ENCODE results near the gene KIAA0040. TPM values are rescaled to one million over a fixed set of nuclear protein-coding genes. Genes with fewer than 3 reads are reported as not detected.

The KIAA0040 gene
- total RNA-seq, 1 experiment from 2014 or later, result 32.4 TPM

GRCh38 chr1:175209493-175209921, 16.9 kb upstream of the KIAA0040 start:
- H3K9me2 ChIP-seq (ENCODE audit: insufficient read depth), result no peaks in the 10 kb centered on the region
- no peak for TF ChIP-seq REST (IDR thresholded peaks at IDR 0.05; ENCODE audit: low read depth)
- intact Hi-C loops (cut with micrococcal nuclease), result no loop called here
- no peaks in the 10 kb centered on the region for H3K9me3 ChIP-seq (ENCODE audit: control insufficient read depth in 1 of 2, insufficient read depth in 1 of 2, low read depth in 1 of 2, low read length in 2 of 2)
- H3K4me2 ChIP-seq (ENCODE audit: low read length), result no peak overlapping the region
- DNase-seq (ENCODE audit: low read depth, low spot score) (no peak), ATAC-seq (no peak)
- H3K27me3 ChIP-seq (ENCODE audit: insufficient read depth, low read length), result no peaks in the 10 kb centered on the region
- H3K79me2 ChIP-seq (ENCODE audit: insufficient read depth, low read length), result no peaks in the 10 kb centered on the region
- H2AFZ ChIP-seq (ENCODE audit: low read depth, low read length, poor library complexity, severe bottlenecking), result no peak overlapping the region
- no peaks in the 10 kb centered on the region; a peak in 1 of 4 replicates for H3K4me1 ChIP-seq (ENCODE audit: control insufficient read depth in 1 of 2, insufficient read depth in 2 of 2, low read length in 2 of 2)
- H3K9ac ChIP-seq (ENCODE audit: low read length), result no peak overlapping the region
- BruUV-seq (replicated peaks), result no TSS peak
- no peak overlapping the region for H3K4me3 ChIP-seq (replicated peaks in 1 of 2; ENCODE audit: low read depth in 1 of 2, low read length in 2 of 2)
- no peaks in the 10 kb centered on the region for H3K36me3 ChIP-seq (ENCODE audit: control insufficient read depth in 1 of 2, insufficient read depth in 2 of 2, low read length in 2 of 2)
- ChIA-PET CTCF (interaction anchor here (1.2 kb wide), 1 partner anchor 58 kb away, joined by 3 read pairs; no protein-coding TSS in a partner anchor), POLR2A (no interaction called here), RAD21 (ENCODE audit: low non-redundant PET in 1 of 2, low total read pairs in 2 of 2, uncharacterized antibody in 2 of 2, unreplicated experiment in 2 of 2) (no interaction called here)
- no peak overlapping the region for H3K27ac ChIP-seq (ENCODE audit: low read depth, low read length)
- no peaks in the 10 kb centered on the region for H4K20me1 ChIP-seq (ENCODE audit: insufficient read depth)

- ChIA-PET RAD21 (ENCODE audit: low non-redundant PET in 1 of 2, low total read pairs in 2 of 2, uncharacterized antibody in 2 of 2, unreplicated experiment in 2 of 2) (no interaction called here), CTCF (interaction anchor here (1.0 kb wide), 1 partner anchor 57 kb away, joined by 3 read pairs; no protein-coding TSS in a partner anchor), POLR2A (no interaction called here)
- H3K9me3 ChIP-seq (ENCODE audit: control insufficient read depth in 1 of 2, insufficient read depth in 1 of 2, low read depth in 1 of 2, low read length in 2 of 2), result no peaks in the 10 kb centered on the region
- no peaks in the 10 kb centered on the region for H3K79me2 ChIP-seq (ENCODE audit: insufficient read depth, low read length)
- no peak overlapping the region for H3K4me2 ChIP-seq (ENCODE audit: low read length)
- H3K9me2 ChIP-seq (ENCODE audit: insufficient read depth), result no peaks in the 10 kb centered on the region
- ATAC-seq, result no peak
- TF ChIP-seq JUND (IDR thresholded peaks at IDR 0.05) (no peak), SIN3A (IDR thresholded peaks at IDR 0.05; ENCODE audit: low read depth) (no peak), ATF3 (IDR thresholded peaks at IDR 0.05) (no peak), ELF1 (IDR thresholded peaks at IDR 0.05; ENCODE audit: borderline replicate concordance, low read depth) (no peak)
- intact Hi-C loops (cut with micrococcal nuclease), result no loop called here
- H3K27ac ChIP-seq (ENCODE audit: low read depth, low read length), result no peak overlapping the region
- no peaks in the 10 kb centered on the region; a peak in 1 of 4 replicates for H3K4me1 ChIP-seq (ENCODE audit: control insufficient read depth in 1 of 2, insufficient read depth in 2 of 2, low read length in 2 of 2)
- H4K20me1 ChIP-seq (ENCODE audit: insufficient read depth), result no peaks in the 10 kb centered on the region
- BruUV-seq (replicated peaks), result no TSS peak
- no peak overlapping the region for H3K9ac ChIP-seq (ENCODE audit: low read length)
- no peak for DNase-seq (ENCODE audit: low read depth, low spot score)
- no peaks in the 10 kb centered on the region for H3K36me3 ChIP-seq (ENCODE audit: control insufficient read depth in 1 of 2, insufficient read depth in 2 of 2, low read length in 2 of 2)
- H3K27me3 ChIP-seq (ENCODE audit: insufficient read depth, low read length), result no peaks in the 10 kb centered on the region
- H3K4me3 ChIP-seq (replicated peaks in 1 of 2; ENCODE audit: low read depth in 1 of 2, low read length in 2 of 2), result no peak overlapping the region
- no peak overlapping the region for H2AFZ ChIP-seq (ENCODE audit: low read depth, low read length, poor library complexity, severe bottlenecking)
Measured at GRCh38 chr1:175208773-175209492, 16.4 kb upstream of the KIAA0040 start.

Data from HCT116 (cell line).